Mesenchymal stem cell (in vitro differentiated cells and primary cell): ENCODE results near the gene POLR2L.

ENCODE experiments used
- DNase-seq: peaks from one replicate; pipeline ENCODE4 v3.0.0-alpha.2; 2013
- H2AFZ ChIP-seq: one replicate; pipeline ENCODE4 v1.6.1; 2013; ENCODE audit warnings: low read depth, mild to moderate bottlenecking, control low read depth, inconsistent platforms, low read length, moderate library complexity
- H2AK5ac ChIP-seq: 2 replicates; pipeline ENCODE4 v1.6.1; 2013; ENCODE audit warnings: low read length, moderate library complexity, mild to moderate bottlenecking, inconsistent platforms; ENCODE audit not compliant: severe bottlenecking
- H2BK120ac ChIP-seq: one replicate; pipeline ENCODE4 v1.6.1; 2013; ENCODE audit warnings: low read depth, mild to moderate bottlenecking, inconsistent platforms, low read length, moderate library complexity
- H2BK12ac ChIP-seq, 2 experiments: one replicate each; pipeline ENCODE4 v1.6.1; 2013; ENCODE audit warnings: inconsistent platforms in 2 of 2, low read length in 2 of 2, mild to moderate bottlenecking in 2 of 2, moderate library complexity in 2 of 2, control low read depth in 1 of 2
- H2BK15ac ChIP-seq: one replicate; pipeline ENCODE4 v1.6.1; 2013; ENCODE audit warnings: mild to moderate bottlenecking, low read depth, inconsistent platforms; ENCODE audit not compliant: poor library complexity, severe bottlenecking
- H2BK5ac ChIP-seq: 2 replicates; pipeline ENCODE4 v1.6.1; 2013; ENCODE audit warnings: low read depth, mild to moderate bottlenecking, low read length, control low read depth, inconsistent platforms; ENCODE audit not compliant: poor library complexity, severe bottlenecking
- H3K14ac ChIP-seq, 2 experiments: one replicate each; pipeline ENCODE4 v1.6.1; 2013; ENCODE audit warnings: inconsistent platforms in 2 of 2, low read length in 2 of 2, control low read depth in 1 of 2, mild to moderate bottlenecking in 1 of 2, moderate library complexity in 1 of 2
- H3K18ac ChIP-seq, 2 experiments: one replicate each; pipeline ENCODE4 v1.6.1; 2013; ENCODE audit warnings: inconsistent platforms in 2 of 2, low read length in 2 of 2, control low read depth in 1 of 2, low read depth in 1 of 2, mild to moderate bottlenecking in 1 of 2
- H3K23ac ChIP-seq, 2 experiments: one replicate each; pipeline ENCODE4 v1.6.1; 2013; ENCODE audit warnings: inconsistent platforms in 2 of 2, low read length in 2 of 2, mild to moderate bottlenecking in 2 of 2, moderate library complexity in 2 of 2, control low read depth in 1 of 2
- H3K27ac ChIP-seq: 2 replicates; pipeline ENCODE4 v1.5.1; 2013; ENCODE audit warnings: mild to moderate bottlenecking, moderate library complexity, low read length, control low read depth, inconsistent platforms; ENCODE audit not compliant: poor library complexity, severe bottlenecking
- H3K27me3 ChIP-seq, 2 experiments: 2 replicates each; pipeline versions ENCODE4 v1.6.1 to v1.7.0; 2013; ENCODE audit warnings: low read length in 2 of 2, mild to moderate bottlenecking in 2 of 2, moderate library complexity in 2 of 2, control low read depth in 1 of 2, inconsistent platforms in 1 of 2; ENCODE audit not compliant: control insufficient read depth in 1 of 2, insufficient read depth in 1 of 2
- H3K36me3 ChIP-seq, 2 experiments: 2 replicates each; pipeline versions ENCODE4 v1.6.1 to v1.7.0; 2013; ENCODE audit warnings: low read length in 2 of 2, control low read depth in 1 of 2, inconsistent platforms in 1 of 2, low read depth in 1 of 2, mild to moderate bottlenecking in 1 of 2; ENCODE audit not compliant: insufficient read depth in 2 of 2, control insufficient read depth in 1 of 2
- H3K4ac ChIP-seq, 2 experiments: one replicate each; pipeline ENCODE4 v1.6.1; 2013; ENCODE audit warnings: inconsistent platforms in 2 of 2, low read length in 2 of 2, mild to moderate bottlenecking in 2 of 2, moderate library complexity in 2 of 2, control low read depth in 1 of 2, low read depth in 1 of 2
- H3K4me1 ChIP-seq: 2 replicates; pipeline ENCODE4 v1.6.1; 2013; ENCODE audit warnings: low read depth, low read length, control low read depth; ENCODE audit not compliant: control insufficient read depth, insufficient read depth
- H3K4me2 ChIP-seq: 2 replicates; pipeline ENCODE4 v1.6.1; 2013; ENCODE audit warnings: low read length, mild to moderate bottlenecking, inconsistent platforms; ENCODE audit not compliant: poor library complexity, severe bottlenecking
- H3K4me3 ChIP-seq, 2 experiments: 2 replicates each; pipeline versions ENCODE4 v1.5.1 to v1.7.0; 2013; ENCODE audit warnings: low read length in 2 of 2, mild to moderate bottlenecking in 2 of 2, control low read depth in 1 of 2, low read depth in 1 of 2; ENCODE audit not compliant: insufficient read depth in 1 of 2
- H3K79me1 ChIP-seq: replicated peaks from 2 replicates; pipeline ENCODE4 v1.6.1; 2013; ENCODE audit warnings: mild to moderate bottlenecking, control low read depth, low read length, inconsistent platforms; ENCODE audit not compliant: poor library complexity, severe bottlenecking
- H3K9ac ChIP-seq: 2 replicates; pipeline ENCODE4 v1.7.0; 2013; ENCODE audit warnings: mild to moderate bottlenecking, low read length, moderate library complexity
- H3K9me3 ChIP-seq: 2 replicates; pipeline ENCODE4 v1.7.0; 2013; ENCODE audit warnings: mild to moderate bottlenecking, low read length; ENCODE audit not compliant: control insufficient read depth
- H4K8ac ChIP-seq: one replicate; pipeline ENCODE4 v1.6.1; 2013; ENCODE audit warnings: inconsistent platforms, mild to moderate bottlenecking, low read length, moderate library complexity
- H4K91ac ChIP-seq: one replicate; pipeline ENCODE4 v1.6.1; 2013; ENCODE audit warnings: mild to moderate bottlenecking, low read length, inconsistent platforms
- WGBS: methylation state at CpG from one replicate; pipeline ENCODE4 v1.1.7; 2013; ENCODE audit warnings: mixed read lengths; 5-methylcytosine and 5-hydroxymethylcytosine counted together

POLR2L gene

GRCh38 chr11:799641-800316, 42.5 kb downstream of the POLR2L start:
- no peak for DNase-seq
- 95% methylated on average over 32 of the region's 32 CpGs for WGBS
- peaks cover 44% of the 10 kb centered on the region for H3K4me1 ChIP-seq
- H3K18ac ChIP-seq = no peak overlapping the region
- no peak overlapping the region for H2AFZ ChIP-seq
- peaks cover 48 to 56% of the 10 kb centered on the region in 2 experiments for H3K36me3 ChIP-seq
- no peak overlapping the region for H2BK120ac ChIP-seq
- peak overlapping the region; percentile 40 for H4K91ac ChIP-seq
- H3K9ac ChIP-seq = no peak overlapping the region
- H3K4ac ChIP-seq = no peak overlapping the region
- no peak overlapping the region for H2BK15ac ChIP-seq
- no peak overlapping the region for H2AK5ac ChIP-seq
- H3K14ac ChIP-seq = no peak overlapping the region
- H4K8ac ChIP-seq = no peak overlapping the region
- no peaks in the 10 kb centered on the region for H3K27me3 ChIP-seq
- H2BK12ac ChIP-seq = no peak overlapping the region
- H3K23ac ChIP-seq = no peak overlapping the region
- H3K27ac ChIP-seq = no peak overlapping the region
- no peak overlapping the region for H2BK5ac ChIP-seq
- no peak overlapping the region for H3K4me3 ChIP-seq
- no peak overlapping the region for H3K4me2 ChIP-seq
- H3K9me3 ChIP-seq = no peaks in the 10 kb centered on the region
- H3K79me1 ChIP-seq = peaks cover 33% of the 10 kb centered on the region

GRCh38 chr11:798093-798713, 44.1 kb downstream of the POLR2L start, which contains the start of gene SLC25A22:
Gene SLC25A22 (minus strand): TSS chr11:798281. CDS start chr11:795006, 3,275 bp downstream.
- peak; percentile 78 for DNase-seq
- Histone ChIP-seq H3K27me3 (no peaks in the 10 kb centered on the region), H3K18ac (peak within 1 kb of the TSS; percentile 67 to 94), H3K23ac (peak within 1 kb of the TSS in 1 of 2 experiments; percentile 34), H2AFZ (peak within 1 kb of the TSS; percentile 60), H3K4me2 (peak within 1 kb of the TSS; percentile 90), H2BK12ac (peak within 1 kb of the TSS in 1 of 2 experiments; percentile 85), H2BK15ac (no peak within 1 kb of the TSS), H3K36me3 (peaks cover 56 to 62% of the 10 kb centered on the region in 2 experiments), H3K4me3 (peak within 1 kb of the TSS; percentile 85 to 89), H3K4ac (peak within 1 kb of the TSS; percentile 21 to 77), H4K91ac (peak within 1 kb of the TSS; percentile 89), H3K9ac (peak within 1 kb of the TSS; percentile 90), H3K79me1 (peaks cover 19% of the 10 kb centered on the region), H4K8ac (peak within 1 kb of the TSS; percentile 52), H3K9me3 (no peaks in the 10 kb centered on the region), H2AK5ac (no peak within 1 kb of the TSS), H2BK120ac (no peak within 1 kb of the TSS), H2BK5ac (peak within 1 kb of the TSS; percentile 33), H3K14ac (peak within 1 kb of the TSS in 1 of 2 experiments; percentile 82), H3K27ac (peak within 1 kb of the TSS; percentile 79), H3K4me1 (peaks cover 34% of the 10 kb centered on the region)
- WGBS = 10% methylated on average over 57 of the region's 69 CpGs

- Histone ChIP-seq H3K14ac (peak overlapping the region in 1 of 2 experiments; percentile 82), H3K27ac (peak overlapping the region; percentile 79), H3K27me3 (no peaks in the 10 kb centered on the region), H3K4me2 (peak overlapping the region; percentile 90), H2AK5ac (no peak overlapping the region), H4K8ac (peak overlapping the region; percentile 52), H2BK15ac (no peak overlapping the region), H2BK12ac (peak overlapping the region in 1 of 2 experiments; percentile 23), H3K23ac (peak overlapping the region in 1 of 2 experiments; percentile 34), H2BK120ac (no peak overlapping the region), H2AFZ (peak overlapping the region; percentile 60), H3K79me1 (peaks cover 18% of the 10 kb centered on the region), H2BK5ac (peak overlapping the region; percentile 33), H3K4me1 (peaks cover 33% of the 10 kb centered on the region), H3K36me3 (peaks cover 49 to 62% of the 10 kb centered on the region in 2 experiments), H3K9ac (peak overlapping the region; percentile 90), H3K4ac (peak overlapping the region; percentile 21 to 77), H4K91ac (peak overlapping the region; percentile 89), H3K18ac (peak overlapping the region; percentile 67 to 94), H3K4me3 (peak overlapping the region; percentile 85 to 89), H3K9me3 (no peaks in the 10 kb centered on the region)
- peak; percentile 96 for DNase-seq
- WGBS = 0% methylated on average over 37 of the region's 57 CpGs
Observed at GRCh38 chr11:797296-798092, 44.8 kb downstream of the POLR2L start.
